WTC11 (cell line): ENCODE data around the gene TMEM207.

ENCODE experiments used
- ATF3 ChIP-seq: sonication (generic); formaldehyde crosslinking; conservative IDR thresholded peaks from 2 replicates; pipeline ENCODE4 v1.8.1; 2022; ENCODE audit warnings: mild to moderate bottlenecking, missing genetic modification reagents
- CTCF ChIP-seq: fragments of 200-600 bp; IDR thresholded peaks from 2 replicates; pipeline ENCODE4 v1.8.0; 2022; ENCODE audit warnings: antibody characterized with exemption
- FOXP4 ChIP-seq: sonication (generic); formaldehyde crosslinking; IDR thresholded peaks from 2 replicates; pipeline ENCODE4 v1.8.0; 2022; ENCODE audit warnings: mild to moderate bottlenecking, missing genetic modification reagents
- TF ChIP-seq, protein P1 (sequence below): fragments of 250-450 bp; sonication (Bioruptor Pico); conservative IDR thresholded peaks from 2 replicates; pipeline ENCODE4 v1.9.0; 2021; ENCODE audit warnings: mild to moderate bottlenecking
- TF ChIP-seq, protein P2 (sequence below): sonication (generic); formaldehyde crosslinking; IDR thresholded peaks from 2 replicates; pipeline ENCODE4 v1.8.1; 2023; ENCODE audit warnings: mild to moderate bottlenecking, missing genetic modification reagents, moderate library complexity

GRCh38 chr3:190494907-190495306, 45.2 kb upstream of the TMEM207 start:
- TF ChIP-seq CTCF (no peak), FOXP4 (CRISPR knock-in tag) (no peak), ATF3 (CRISPR knock-in tag) (no peak)
- TF ChIP-seq, protein P1, sequence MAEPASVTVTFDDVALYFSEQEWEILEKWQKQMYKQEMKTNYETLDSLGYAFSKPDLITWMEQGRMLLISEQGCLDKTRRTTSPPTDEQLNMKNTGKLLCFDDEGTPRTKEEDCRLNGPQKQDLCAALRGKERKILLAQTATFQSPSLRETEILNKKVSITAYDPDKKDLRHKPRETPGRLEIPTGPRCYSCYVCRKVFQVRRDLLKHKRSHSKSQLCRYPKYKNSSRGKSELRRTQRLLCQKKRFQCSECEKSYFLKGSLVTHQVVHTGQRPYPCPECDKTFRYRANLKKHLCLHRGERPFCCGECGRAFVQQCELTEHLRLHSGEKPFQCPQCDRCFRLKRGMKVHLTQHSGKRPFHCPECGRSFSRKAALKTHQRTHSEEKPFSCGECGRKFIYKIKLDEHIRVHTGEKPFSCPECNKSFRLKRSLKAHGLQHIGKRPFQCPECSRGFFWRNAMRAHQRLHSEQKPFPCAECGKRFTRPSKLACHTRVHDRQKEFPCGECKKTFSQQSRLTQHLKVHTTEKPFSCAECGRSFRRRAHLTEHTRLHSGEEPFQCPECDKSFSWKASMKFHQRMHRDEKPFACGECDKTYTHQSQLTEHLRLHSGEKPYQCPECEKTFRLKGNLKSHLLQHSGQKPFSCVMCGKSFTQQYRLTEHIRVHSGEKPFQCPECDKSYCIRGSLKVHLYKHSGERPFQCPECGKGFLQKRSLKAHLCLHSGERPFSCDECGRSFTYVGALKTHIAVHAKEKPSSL (CRISPR knock-in tag): no peak
- TF ChIP-seq, protein P2, sequence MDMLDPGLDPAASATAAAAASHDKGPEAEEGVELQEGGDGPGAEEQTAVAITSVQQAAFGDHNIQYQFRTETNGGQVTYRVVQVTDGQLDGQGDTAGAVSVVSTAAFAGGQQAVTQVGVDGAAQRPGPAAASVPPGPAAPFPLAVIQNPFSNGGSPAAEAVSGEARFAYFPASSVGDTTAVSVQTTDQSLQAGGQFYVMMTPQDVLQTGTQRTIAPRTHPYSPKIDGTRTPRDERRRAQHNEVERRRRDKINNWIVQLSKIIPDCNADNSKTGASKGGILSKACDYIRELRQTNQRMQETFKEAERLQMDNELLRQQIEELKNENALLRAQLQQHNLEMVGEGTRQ (CRISPR knock-in tag): no peak
